Measurements from ENCODE around the gene HBZ.
"Not testable (repeated sequence)": the region's sequence is repeated elsewhere in the genome, so short reads cannot be mapped to it uniquely, and the experiment has no call there.

HBZ gene

DNA sequence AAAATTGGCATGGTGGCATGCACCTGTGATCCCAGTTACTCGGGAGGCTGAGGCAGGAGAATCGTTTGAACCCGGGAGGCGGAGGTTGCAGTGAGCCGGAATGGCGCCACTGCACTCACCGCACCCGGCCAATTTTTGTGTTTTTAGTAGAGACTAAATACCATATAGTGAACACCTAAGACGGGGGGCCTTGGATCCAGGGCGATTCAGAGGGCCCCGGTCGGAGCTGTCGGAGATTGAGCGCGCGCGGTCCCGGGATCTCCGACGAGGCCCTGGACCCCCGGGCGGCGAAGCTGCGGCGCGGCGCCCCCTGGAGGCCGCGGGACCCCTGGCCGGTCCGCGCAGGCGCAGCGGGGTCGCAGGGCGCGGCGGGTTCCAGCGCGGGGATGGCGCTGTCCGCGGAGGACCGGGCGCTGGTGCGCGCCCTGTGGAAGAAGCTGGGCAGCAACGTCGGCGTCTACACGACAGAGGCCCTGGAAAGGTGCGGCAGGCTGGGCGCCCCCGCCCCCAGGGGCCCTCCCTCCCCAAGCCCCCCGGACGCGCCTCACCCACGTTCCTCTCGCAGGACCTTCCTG lies 27.7 kb downstream of the HBZ start, which contains the start of gene HBQ1:
Gene HBQ1 (plus strand): TSS at position 359 of the 575 bp plus-strand sequence. CDS start 28 bp downstream, at position 387.
- peak; percentile 18 for DNase-seq

DNA sequence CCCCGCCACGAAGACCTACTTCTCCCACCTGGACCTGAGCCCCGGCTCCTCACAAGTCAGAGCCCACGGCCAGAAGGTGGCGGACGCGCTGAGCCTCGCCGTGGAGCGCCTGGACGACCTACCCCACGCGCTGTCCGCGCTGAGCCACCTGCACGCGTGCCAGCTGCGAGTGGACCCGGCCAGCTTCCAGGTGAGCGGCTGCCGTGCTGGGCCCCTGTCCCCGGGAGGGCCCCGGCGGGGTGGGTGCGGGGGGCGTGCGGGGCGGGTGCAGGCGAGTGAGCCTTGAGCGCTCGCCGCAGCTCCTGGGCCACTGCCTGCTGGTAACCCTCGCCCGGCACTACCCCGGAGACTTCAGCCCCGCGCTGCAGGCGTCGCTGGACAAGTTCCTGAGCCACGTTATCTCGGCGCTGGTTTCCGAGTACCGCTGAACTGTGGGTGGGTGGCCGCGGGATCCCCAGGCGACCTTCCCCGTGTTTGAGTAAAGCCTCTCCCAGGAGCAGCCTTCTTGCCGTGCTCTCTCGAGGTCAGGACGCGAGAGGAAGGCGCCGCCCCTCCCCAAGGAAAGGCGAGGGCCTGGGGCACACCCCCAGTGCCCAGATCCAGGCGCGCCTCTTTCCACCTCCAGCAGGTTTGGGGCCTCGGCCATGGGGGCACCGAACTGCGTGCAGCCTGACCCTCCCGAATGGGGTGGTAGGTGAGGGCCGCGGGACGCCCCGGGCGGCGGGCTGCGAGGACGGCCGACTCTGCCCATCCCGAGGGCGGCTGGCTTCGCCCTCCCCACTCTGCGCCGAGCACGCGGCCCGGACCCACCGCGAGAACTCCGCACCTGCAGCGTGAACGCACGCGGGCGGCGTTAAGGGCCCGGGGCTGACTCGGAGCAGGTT lies 28.5 kb downstream of the HBZ start:
- DNase-seq = peak; percentile 62

DNA sequence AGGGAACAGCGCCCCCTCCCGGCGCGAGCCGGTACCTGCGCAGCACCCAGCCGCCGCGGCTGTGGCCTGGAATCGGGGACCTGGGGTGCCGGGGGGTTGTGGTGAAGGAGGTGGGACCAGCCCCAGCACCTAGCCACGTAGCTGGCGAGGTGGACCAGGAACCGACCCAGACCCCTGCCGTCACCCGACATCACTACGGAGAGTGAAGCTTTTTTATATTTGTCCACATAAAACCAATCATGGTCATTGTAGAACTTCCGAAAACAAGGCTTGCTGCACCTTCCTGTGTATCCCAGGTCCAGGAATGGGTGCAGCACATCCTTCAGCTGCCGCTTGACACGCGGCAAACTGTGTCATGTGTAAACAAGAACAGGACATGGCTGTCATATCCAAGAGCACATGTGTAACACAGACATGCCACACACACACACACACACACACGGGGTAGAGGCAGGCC lies 29.1 kb downstream of the HBZ start:
- no peak for DNase-seq

DNA sequence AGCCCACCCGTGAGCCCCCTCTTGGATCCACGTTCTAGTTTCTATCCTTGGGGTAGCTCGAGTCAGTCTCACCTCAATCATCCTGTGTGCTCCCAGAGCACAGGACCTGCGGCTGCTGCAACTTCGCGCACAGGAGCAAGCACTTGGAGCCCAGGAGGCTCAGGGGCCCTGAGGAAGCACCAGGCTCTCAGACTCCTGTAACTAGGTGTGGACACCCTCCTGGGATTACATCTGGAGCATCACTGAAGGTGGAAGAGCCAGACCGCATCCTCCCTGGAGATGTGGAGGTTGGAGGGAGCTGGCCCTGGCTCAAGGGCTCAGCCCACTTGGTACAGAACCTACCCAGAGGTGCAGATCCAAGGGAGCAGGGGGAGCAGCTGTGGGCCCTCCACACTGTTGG lies 30.6 kb downstream of the HBZ start:
- DNase-seq = no peak

DNA sequence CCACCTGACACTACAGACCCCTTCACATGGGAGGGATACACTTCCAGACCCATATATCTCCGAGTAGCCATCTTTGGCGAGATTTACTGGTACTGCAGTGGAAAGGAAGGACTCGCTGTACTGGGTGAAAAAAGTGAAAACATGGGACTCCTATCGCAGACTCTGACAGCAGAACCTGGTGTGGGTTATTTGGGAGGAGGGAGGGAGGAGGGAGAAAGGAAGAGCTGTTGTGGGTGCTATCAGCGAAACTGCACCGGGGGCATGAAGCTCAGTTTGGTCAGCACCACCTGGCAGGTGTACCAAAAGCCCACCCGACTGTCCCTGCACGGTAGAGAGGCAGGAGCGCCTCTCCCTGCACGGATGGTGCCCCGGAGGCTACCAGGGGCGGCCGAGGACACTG lies 32.8 kb downstream of the HBZ start:
- DNase-seq = no peak

DNA sequence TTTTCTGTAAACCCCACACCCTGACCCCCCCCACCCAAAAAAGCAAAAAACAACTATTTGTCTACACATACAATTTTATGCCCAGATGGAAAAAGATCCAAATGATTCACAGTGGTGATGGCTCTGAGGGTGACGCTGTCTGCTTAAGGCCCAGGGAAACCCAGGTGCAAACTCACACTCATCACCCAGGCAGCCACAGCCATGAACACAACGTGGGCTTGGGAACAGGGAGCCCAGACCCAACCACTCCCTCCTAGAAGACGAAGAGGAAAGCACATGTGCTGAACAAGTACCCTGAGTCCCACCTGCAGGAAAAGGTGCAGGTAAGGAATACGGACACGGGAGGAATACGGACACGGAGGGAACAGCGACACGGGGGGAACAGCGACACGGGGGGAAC lies 33.2 kb downstream of the HBZ start:
- DNase-seq = no peak

DNA sequence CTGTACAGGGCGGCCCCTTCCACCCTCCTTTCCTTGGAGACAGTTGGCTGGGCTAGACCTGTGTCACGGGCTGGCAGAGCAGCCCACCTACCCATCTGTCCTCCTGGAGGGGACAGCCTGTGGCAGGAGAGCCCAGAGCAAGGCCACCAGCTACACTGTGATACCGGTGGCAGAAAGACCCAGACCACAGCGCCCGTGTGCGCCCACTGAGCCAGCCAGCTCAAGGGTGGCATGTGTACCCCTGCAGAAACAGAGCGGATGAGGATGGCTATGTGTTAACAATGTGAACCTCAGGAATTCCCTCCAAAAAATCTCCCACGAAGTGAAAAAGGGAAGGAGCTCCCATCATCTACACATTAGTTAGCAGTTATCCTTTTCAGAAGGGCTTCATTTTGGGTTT lies 34.9 kb downstream of the HBZ start:
- no peak for DNase-seq

DNA sequence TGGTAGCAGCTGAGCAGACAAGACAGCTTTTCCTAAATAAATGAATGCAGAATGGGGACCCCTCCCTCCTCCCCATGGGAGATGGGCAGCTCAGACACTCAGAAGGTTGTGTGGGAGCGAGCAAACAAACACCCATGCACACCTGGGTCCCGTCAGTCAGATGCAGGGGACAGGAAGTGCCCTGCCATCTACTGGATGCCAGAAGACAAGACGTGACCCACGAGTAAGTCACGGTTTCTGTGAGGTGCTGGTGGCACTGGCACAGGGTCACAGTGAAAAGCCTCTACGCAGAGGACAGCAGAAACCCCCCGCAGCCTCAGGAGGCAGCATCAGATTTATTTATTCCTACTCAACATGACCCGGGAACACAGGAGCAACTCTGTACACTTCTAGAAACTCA lies 36.2 kb downstream of the HBZ start:
- DNase-seq = no peak

DNA sequence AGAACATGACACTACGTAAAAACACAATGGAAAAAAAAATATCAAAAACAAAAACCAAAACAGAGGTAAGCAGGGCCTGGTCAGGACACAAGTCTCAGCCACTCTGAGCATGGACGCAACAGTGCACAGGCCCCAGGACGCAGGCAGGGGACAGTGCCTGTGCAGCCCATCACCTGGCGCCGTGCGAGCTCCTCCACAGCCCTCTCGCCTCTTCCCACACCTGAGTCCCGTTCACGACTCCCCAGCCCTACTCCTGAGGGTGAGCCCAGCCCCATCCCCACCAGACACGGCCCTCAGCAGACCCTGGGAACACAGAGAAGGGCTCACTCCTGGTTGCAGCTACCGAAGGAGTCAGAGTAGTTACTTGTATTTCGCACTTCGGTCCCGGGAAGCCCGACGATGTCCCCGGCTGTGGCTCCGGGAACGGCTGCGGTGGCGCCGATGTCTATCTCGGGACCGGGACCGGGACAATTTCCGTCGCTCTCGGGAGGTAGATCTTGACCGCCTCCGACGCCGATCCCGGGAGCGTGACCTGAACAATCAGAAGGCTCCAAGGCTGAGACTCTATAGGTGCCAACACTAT lies 37.3 kb downstream of the HBZ start:
- no peak for DNase-seq

DNA sequence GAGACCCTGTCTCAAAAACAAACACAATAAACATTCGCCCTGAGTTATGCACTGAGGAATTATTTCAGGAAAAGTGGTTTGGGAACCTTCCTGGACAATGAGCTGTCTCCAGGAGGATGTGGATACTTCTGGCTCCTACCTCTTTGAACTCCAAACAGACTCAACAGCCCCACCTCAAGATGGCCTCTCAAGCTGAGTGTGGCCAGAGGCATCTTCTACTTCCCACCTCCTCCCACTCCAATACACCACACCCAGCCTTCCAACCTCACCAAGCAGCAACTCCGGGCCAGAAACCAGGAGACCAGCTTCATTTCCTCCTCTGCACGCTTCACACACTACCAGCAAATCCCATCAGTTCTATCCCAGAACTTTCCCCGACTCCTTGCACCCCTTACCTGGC lies 39.4 kb downstream of the HBZ start:
- no peak for DNase-seq

DNA sequence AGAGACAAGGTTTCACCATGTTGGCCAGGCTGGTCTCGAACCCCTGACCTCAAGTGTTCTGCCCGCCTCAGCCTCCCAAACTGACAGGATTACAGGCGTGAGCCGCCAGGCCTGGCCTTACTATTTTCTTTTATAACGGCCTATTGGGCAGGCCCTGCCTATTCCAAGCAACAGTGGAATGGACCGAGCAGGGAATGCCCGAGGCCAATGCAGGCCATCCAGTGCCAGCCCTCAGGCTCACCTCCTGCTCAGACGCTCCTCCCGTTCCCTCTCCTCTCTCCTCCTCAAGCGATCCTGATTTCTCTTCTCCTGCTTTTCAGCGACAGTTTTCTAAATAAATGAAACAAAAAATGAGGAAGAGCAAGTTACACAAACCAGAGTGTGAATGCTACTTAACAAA lies 40.2 kb downstream of the HBZ start:
- no peak for DNase-seq

DNA sequence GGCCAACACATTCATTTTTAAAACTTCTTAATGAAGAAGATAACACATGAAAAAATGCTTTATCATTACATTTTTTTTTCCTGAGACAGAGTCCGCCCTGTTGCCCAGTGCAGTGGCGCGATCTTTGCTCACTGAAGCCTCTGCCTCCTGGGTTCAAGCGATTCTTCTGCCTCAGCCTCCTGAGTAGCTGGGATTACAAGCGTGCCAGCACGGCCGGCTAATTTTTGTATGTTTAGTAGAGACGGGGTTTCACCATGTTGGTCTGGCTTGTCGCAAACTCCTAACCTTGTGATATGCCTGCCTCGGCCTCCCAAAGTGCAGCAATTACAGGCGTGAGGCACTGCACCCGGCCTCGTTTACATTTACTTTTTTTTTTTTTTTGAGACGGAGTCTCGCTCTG lies 41.0 kb downstream of the HBZ start:
- no peak for DNase-seq

DNA sequence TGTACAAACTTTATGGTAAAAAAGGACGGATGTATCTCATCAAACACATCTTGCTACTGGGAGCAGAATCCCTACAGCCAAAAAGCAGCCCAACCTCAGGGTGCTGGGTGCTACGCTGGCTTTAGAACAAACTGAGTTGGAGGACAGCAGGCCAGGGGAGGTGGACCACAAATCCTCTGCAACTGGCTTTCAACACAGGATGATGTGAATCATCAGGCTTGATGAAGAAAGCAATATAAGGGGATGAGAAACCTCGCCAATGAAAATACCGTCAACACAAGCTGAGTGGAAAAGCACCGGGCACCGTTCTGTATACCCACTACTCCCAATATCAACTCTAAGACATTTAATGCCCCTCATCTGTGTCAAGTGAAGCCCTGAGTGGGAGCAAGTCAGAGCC lies 42.1 kb downstream of the HBZ start:
- no peak for DNase-seq

DNA sequence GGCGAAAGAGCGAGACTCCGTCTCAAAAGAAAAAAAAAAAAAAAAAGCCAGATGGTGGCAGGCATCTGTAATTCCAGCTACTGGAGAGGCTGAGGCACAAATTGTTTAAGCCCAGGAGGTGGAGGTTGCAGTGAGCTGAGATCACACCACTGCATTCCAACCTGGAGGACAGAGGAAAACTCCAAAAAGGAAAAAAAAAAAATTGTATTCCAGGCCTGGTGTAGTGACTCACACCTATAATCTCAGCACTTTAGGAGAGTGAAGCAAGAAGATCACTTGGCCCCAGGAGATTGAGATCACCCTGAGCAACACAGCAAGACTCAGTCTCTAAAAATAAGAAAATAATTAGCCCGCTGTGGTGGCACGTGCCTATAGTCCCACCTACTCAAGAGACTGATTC lies 47.9 kb downstream of the HBZ start:
- peak; percentile 61 for DNase-seq

DNA sequence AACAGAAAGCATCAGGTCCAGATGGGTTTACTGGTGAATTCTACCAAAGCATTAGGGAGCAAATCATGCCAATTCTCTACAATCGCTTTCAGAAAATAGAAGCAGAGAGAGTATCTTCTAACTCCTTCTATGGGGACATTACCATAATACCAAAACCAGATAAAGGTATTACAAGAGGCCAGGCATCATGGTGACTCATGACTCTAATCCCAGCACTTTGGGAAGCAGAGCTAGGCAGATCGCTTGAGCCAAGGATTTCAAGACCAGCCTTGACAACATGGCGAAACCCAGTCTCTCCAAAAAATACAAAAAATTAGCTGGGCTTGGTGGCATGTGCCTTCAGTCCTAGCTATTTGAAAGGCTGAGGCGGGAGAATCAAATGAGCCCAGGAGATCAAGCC lies 50.8 kb downstream of the HBZ start:
- no peak for DNase-seq

DNA sequence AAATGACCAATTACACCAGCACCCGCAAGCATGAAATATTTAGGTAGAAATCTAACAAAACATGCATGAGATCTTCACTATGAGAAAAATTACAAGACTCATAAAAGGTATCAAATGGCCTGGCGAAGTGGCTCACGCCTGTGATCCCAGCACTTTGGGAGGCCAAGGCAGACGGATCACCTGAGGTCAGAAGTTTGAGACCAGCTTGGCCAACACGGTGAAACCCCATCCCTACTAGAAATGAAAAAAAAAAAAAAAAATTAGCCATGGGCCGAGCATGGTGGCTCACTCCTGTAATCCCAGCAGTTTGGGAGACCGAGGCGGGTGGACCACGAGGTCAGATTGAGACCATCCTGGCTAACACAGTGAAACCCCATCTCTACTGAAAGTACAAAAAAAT lies 51.6 kb downstream of the HBZ start:
- not testable (repeated sequence) for DNase-seq

Measured in fibroblast of upper back skin (primary cell).